Stimulated activated memory B cell treated with anti-CD40 and anti-IgM and Interleukin-4, amounts not matched to agents 10 μg/mL and 1 μg/mL and 100 μg/mL, for 72 hours (primary cell): Measurements from ENCODE around the gene POU2F1.
A peak's percentile ranks its signal among the peaks of the same experiment; 100 is the strongest.
"Not testable (repeated sequence)": the region's sequence is repeated elsewhere in the genome, so short reads cannot be mapped to it uniquely, and the experiment has no call there.

Experiments used
- ATAC-seq: fragments of 150-1000 bp; cut with Tn5 transposase; 2 replicates; pipeline ENCODE4 v1.10.0; 2021
- H3K27ac Mint-ChIP-seq: one replicate; pipeline ENCODE4 v1.8.0; 2022; ENCODE audit warnings: mild to moderate bottlenecking, mixed read lengths
- H3K27me3 Mint-ChIP-seq: one replicate; pipeline ENCODE4 v1.8.0; 2022; ENCODE audit warnings: mixed read lengths
- H3K36me3 Mint-ChIP-seq: one replicate; pipeline ENCODE4 v1.8.0; 2022; ENCODE audit warnings: mixed read lengths
- H3K4me1 Mint-ChIP-seq: one replicate; pipeline ENCODE4 v1.8.0; 2022; ENCODE audit warnings: mixed read lengths
- H3K4me3 Mint-ChIP-seq: one replicate; pipeline ENCODE4 v1.8.0; 2022; ENCODE audit warnings: mild to moderate bottlenecking, moderate library complexity, mixed read lengths
- H3K9me3 Mint-ChIP-seq: one replicate; pipeline ENCODE4 v1.8.0; 2022; ENCODE audit warnings: mixed read lengths

The POU2F1 gene

DNA sequence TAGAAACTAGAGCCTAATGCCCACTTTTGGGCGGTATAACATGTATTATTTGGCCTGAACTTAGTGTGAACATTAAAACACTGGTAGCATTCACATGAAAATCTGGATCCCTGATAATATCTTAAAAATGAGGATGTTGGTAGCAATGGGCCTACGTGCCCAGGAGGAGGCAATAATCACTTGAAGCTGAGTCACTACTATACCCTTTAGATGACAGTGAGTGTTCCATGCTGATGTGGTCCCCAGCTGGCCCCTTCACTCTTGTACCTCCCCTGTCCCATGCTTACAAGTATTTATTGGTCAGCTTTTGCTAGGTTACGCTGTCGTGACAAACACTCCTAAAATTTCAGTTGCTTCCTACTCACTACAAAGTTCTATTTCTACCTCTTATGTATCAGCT, 23.0 kb upstream of the POU2F1 start:
- Mint-ChIP-seq H3K36me3 (no peaks in the 10 kb centered on the region), H3K27ac (no peak overlapping the region), H3K27me3 (peaks cover 8% of the 10 kb centered on the region), H3K4me3 (no peak overlapping the region), H3K4me1 (no peaks in the 10 kb centered on the region), H3K9me3 (no peaks in the 10 kb centered on the region)
- no peak for ATAC-seq

DNA sequence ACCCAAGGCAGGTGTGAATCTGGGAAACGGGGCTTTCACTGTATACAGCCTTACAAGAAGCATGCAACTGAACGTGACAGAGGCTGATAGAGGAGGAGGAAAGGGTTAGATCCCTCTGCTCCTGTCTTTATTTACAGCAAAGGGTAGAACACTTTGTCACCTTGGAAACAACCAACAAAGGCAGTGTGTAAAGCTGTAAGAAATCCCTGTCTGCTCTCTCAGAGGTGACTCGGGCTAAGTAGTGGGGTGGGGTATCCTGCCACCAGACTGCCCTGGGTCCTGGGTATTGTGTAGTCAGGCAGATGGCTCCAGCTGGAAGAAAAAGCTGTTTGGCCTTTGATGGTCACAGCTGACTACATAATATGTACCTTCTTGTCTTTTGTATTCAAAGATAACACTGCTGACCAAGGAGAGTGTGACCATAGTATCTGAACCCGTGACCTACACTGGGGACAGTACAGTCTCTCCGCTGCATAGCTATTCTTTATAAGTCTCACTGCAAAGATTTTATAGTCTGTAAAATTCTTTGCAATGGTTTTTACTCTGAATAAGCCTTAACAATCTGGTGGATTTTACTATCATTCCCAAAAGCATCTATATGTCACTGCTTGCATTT, 22.1 kb upstream of the POU2F1 start:
- H3K4me3 Mint-ChIP-seq = no peak overlapping the region
- H3K27me3 Mint-ChIP-seq = peaks cover 8% of the 10 kb centered on the region
- H3K9me3 Mint-ChIP-seq = no peaks in the 10 kb centered on the region
- H3K36me3 Mint-ChIP-seq = no peaks in the 10 kb centered on the region
- no peak for ATAC-seq
- H3K4me1 Mint-ChIP-seq = no peaks in the 10 kb centered on the region
- no peak overlapping the region for H3K27ac Mint-ChIP-seq

DNA sequence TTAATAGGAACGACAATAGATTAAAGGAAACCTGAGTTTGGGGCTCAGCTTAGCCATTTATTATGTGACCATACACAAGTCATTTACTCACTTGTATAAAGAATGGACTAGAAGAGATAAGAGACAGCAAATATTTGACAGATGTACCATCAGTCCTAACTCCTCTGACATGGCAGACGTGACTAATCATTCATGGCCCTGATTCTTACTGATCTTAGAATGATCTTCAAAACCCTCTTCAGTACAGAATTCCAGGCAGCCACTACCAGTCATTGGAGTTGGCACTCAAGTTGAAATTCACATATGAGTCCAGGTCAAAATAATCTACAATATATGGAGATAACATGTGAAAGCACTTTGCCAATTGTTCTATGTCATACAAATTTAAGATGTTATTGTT, 21.0 kb upstream of the POU2F1 start:
- Mint-ChIP-seq H3K9me3 (peaks cover 1% of the 10 kb centered on the region), H3K27ac (no peak overlapping the region), H3K36me3 (no peaks in the 10 kb centered on the region), H3K4me1 (no peaks in the 10 kb centered on the region), H3K27me3 (peaks cover 8% of the 10 kb centered on the region), H3K4me3 (no peak overlapping the region)
- no peak for ATAC-seq

DNA sequence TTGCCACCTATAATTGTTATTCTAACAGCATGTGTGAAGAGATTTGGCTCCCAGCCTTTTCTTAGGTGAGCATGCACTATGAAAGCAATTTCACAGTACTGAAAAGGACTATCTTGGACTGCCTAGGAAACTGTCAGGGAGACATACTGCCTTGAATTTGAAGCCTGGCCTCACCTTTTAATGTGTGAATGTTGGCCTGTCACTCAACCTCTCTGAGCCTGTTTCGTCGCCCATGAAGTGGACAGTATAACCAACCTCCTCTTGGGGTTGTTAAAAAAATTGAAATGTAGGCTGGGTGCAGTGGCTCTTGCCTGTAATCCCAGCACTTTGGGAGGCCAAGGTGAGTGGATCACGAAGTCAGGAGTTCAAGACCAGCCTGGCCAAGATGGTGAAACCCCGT, 20.4 kb upstream of the POU2F1 start:
- H3K4me1 Mint-ChIP-seq = no peaks in the 10 kb centered on the region
- no peaks in the 10 kb centered on the region for H3K36me3 Mint-ChIP-seq
- H3K27me3 Mint-ChIP-seq = peaks cover 8% of the 10 kb centered on the region
- H3K9me3 Mint-ChIP-seq = peaks cover 2% of the 10 kb centered on the region
- no peak overlapping the region for H3K27ac Mint-ChIP-seq
- ATAC-seq = no peak
- H3K4me3 Mint-ChIP-seq = no peak overlapping the region

DNA sequence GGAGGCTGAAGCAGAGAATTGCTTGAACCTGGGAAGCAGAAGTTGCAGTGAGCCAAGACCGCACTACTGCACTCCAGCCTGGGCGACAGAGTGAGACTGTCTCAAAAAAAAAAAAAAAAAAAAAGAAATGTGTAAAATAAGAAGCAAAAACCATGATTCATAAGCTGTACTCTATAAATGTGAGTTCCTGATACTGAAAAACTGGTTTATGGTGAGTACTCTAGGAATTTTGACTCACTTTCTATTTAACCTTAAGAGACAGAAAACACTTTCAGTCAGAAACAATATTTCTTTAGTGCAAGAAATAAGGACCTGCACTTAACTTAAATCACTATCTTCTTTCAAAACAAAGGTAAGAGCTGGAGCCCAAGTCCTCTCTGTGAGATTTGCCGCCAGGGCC, 19.9 kb upstream of the POU2F1 start:
- H3K36me3 Mint-ChIP-seq = no peaks in the 10 kb centered on the region

DNA sequence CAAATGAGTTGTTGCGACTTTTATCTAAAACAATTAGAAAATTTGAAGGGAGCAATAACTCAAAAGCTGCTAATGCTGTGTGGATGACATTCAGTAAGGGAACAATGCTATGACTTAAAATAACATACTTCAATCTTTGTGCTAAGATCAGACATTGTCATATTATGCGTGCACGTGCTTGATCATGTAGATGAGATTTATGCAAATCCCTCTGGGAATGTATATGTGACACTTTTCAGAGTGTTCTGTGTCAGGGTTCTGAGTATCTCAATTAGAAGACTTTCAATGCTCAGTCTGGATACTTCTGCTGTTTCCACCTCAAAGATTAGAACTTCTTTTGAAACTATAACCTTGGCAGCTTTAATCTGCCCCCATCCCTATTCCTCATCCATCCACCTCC, 18.6 kb upstream of the POU2F1 start:
- Mint-ChIP-seq H3K4me1 (no peaks in the 10 kb centered on the region), H3K4me3 (no peak overlapping the region), H3K9me3 (peaks cover 5% of the 10 kb centered on the region), H3K36me3 (no peaks in the 10 kb centered on the region), H3K27ac (no peak overlapping the region), H3K27me3 (peaks cover 8% of the 10 kb centered on the region)
- ATAC-seq = no peak

More for the DNA sequence above, 19.9 kb upstream of the POU2F1 start:
- no peak overlapping the region for H3K4me3 Mint-ChIP-seq
- no peaks in the 10 kb centered on the region for H3K4me1 Mint-ChIP-seq
- H3K27me3 Mint-ChIP-seq = peaks cover 8% of the 10 kb centered on the region
- peaks cover 2% of the 10 kb centered on the region for H3K9me3 Mint-ChIP-seq
- H3K27ac Mint-ChIP-seq = no peak overlapping the region
- no peak for ATAC-seq

DNA sequence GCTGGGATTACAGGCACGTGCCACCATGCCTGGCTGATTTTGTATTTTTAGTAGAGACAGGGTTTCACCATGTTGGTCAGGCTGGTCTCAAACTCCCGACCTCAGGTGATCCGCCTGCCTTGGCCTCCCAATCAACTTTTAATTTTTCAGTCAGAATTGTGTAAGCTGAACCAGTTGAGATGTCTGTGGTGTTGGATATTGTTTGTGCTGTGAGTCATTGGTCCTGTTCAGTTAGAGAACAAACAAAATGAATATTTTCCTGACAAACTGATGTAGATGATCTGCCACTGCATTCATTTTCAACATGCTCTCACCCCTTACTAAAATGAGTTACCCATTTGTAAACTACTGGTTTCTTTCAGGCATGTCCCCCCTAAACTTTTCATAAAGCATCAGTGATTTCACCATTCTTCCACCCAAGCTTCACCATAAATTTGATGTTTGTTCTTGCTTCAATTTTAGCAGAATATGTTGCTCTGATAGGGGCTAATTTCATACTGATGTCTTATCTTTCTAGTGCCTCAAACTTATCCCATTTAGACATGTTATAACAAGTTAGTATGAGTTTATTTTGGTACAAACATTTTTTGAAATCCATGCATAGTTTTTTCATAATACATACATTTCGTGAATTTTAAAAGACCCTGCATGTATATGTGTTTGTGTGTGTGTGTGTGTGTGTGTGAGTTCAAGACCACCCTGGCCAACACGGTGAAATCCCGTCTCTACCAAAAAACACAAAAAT, 15.2 kb upstream of the POU2F1 start:
- H3K4me3 Mint-ChIP-seq, H3K36me3 Mint-ChIP-seq, H3K4me1 Mint-ChIP-seq, H3K27ac Mint-ChIP-seq, H3K27me3 Mint-ChIP-seq, ATAC-seq: not testable (repeated sequence)
- peaks cover 17% of the 10 kb centered on the region for H3K9me3 Mint-ChIP-seq

DNA sequence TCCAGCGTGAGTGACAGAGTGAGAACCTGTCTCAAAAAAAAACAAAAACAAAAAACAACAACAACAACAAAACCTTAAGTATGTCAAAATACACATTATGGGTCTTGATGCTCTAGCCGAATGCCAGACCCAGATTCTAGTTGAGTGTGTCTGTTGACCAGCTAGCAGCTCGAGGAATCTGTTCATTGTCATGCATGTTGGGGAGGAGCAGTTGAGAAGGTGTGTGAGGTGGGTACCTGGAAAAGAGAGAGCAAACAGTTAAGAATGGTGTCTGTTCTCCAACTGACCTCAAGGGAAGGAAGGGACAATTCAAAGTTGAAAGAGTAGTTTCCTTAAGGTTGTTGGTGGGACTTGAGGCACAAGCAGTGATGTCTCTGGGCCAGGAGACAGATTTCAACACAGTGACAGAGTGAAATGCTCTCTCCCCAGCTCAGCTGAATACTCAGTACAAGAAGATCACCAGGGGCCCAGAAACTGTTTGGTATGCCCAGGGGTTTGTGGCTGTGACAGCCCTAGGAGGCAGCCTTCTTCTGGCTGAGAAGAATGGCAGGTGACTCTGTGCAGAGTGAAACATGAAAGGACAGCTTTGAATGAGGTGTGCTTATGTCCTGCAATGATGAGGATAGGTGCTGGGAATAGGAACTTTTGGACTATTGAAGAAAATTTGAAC, 14.4 kb upstream of the POU2F1 start:
- Mint-ChIP-seq H3K36me3 (no peaks in the 10 kb centered on the region), H3K4me3 (no peak overlapping the region), H3K4me1 (no peaks in the 10 kb centered on the region), H3K27ac (no peak overlapping the region), H3K9me3 (peaks cover 17% of the 10 kb centered on the region), H3K27me3 (peaks cover 1% of the 10 kb centered on the region)
- ATAC-seq = no peak

DNA sequence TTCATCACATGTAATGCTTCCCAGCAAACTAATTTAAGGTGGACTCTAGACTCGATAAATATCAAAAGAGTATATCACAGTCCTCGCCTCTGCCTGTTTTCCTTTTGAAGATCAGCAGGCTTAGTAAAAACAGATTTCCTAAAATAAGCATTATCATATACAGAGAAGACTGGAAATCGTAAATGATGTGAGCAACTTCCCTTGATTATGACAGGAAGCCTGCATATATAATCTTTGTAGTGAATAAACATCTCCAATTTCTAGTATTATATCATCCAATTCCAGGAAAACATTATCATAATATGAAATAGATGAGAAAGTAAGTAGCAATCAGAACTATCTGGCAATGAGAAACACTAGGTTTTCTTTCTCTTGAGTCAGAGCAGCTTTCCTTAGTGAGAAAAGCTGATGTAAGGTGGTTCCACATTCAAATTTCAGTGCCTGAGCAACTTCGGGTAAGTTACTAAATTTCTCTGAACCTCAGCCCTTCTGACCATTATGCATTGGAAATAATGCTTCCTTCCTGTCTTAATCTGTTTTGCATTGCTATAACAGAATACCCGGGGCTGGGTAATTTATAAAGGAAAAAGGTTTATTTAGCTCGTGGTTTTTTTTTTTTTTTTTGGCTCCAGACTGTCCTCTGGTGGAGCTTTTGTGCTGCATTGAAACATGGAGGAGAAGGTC, 12.6 kb upstream of the POU2F1 start:
- Mint-ChIP-seq H3K9me3 (peaks cover 17% of the 10 kb centered on the region), H3K4me3 (no peak overlapping the region), H3K36me3 (no peaks in the 10 kb centered on the region), H3K27me3 (no peaks in the 10 kb centered on the region), H3K4me1 (no peaks in the 10 kb centered on the region), H3K27ac (no peak overlapping the region)
- no peak for ATAC-seq

DNA sequence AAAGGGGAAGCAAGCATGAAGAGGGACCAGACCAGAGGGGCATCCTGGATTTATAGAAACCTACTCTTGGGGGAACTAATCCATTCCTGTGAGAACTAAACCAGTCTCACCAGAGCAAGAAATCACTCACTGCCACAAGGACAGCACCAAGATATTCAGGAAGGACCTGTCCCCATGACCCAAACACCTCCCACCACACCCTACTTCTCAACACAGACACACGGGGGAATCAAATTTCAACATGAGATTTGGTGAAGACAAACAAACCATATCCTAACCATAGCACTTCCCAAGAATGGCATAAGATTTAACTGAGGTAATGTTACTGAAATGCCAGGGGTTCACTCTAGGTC, 12.1 kb upstream of the POU2F1 start:
- Mint-ChIP-seq H3K36me3 (no peaks in the 10 kb centered on the region), H3K27me3 (no peaks in the 10 kb centered on the region), H3K4me1 (no peaks in the 10 kb centered on the region), H3K9me3 (peaks cover 17% of the 10 kb centered on the region), H3K4me3 (no peak overlapping the region), H3K27ac (no peak overlapping the region)
- ATAC-seq = no peak

DNA sequence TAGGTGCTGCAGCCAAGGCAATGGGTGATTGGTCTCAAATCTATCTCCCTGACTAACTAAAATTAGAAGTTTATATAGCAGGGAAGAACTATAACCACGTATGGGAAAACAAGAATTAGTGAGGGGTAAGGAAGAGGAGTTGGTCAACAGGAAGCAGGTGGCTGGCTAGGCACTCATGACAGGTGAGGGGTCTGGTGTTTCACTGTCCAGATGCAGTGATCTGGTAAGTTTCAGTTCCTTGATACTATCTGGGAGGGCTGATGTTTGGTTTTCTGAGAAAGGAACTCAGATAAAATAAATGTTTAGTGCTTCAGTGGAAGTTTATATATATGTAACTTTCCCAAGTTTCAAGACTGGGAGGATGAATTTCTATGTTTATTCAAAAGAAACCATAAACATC, 11.6 kb upstream of the POU2F1 start:
- Mint-ChIP-seq H3K4me1 (no peaks in the 10 kb centered on the region), H3K4me3 (no peak overlapping the region), H3K27me3 (no peaks in the 10 kb centered on the region), H3K9me3 (peaks cover 17% of the 10 kb centered on the region), H3K36me3 (no peaks in the 10 kb centered on the region), H3K27ac (no peak overlapping the region)
- no peak for ATAC-seq

DNA sequence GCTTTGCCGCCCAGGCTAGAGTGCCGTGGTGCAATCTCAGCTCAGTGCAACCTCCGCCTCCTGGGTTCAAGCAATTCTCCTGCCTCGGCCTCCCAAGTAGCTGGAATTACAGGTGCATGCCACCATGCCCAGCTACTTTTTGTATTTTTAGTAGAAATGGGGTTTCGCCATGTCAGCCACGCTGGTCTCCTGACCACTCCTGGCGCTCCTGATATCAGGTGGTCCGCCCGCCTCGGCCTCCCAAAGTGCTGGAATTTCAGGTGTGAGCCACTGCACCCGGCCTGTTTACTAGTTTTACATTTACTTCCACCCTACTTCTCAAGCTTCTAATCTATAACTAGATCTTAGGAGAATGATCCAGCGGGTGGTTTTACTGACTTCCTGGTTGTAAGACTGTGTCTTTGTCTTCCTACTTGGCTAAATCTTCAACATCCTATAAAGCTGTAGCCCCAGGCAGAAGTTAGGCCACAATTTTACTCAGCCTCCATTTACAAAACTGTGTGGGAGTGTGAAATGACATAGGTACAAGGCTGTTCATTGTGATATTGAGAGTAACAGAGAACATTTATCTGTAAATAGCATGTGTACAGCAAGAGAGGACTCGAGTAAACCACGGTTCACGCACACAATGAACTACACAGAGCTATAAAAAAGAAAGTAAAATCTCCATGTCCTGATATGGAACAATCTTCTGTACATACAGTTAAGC, 9.6 kb upstream of the POU2F1 start:
- Mint-ChIP-seq H3K27me3 (no peaks in the 10 kb centered on the region), H3K4me1 (no peaks in the 10 kb centered on the region), H3K36me3 (no peaks in the 10 kb centered on the region), H3K27ac (no peak overlapping the region), H3K4me3 (no peak overlapping the region), H3K9me3 (peaks cover 14% of the 10 kb centered on the region)
- ATAC-seq = no peak

DNA sequence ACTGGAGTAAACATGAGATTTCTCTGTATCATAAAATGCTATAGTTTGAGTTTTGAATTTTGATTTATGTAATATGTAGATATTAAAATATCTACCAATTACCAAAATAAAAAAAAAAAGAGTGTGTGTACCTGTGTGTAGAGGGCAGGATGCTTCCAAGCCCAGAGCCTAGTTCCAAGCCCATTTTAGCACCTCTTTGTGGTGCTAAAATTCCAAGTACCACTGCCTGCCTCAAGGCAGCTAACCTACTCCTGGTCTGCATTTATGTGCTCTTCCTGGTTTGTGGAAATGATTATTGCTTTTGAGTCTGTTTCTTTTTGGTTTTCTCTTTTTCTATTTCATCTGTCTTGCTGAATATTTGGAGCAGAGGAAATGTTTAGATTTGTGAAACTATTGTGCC, 8.7 kb upstream of the POU2F1 start:
- Mint-ChIP-seq H3K9me3 (peaks cover 15% of the 10 kb centered on the region), H3K4me1 (no peaks in the 10 kb centered on the region), H3K36me3 (no peaks in the 10 kb centered on the region), H3K27me3 (no peaks in the 10 kb centered on the region), H3K4me3 (no peak overlapping the region), H3K27ac (no peak overlapping the region)
- no peak for ATAC-seq

DNA sequence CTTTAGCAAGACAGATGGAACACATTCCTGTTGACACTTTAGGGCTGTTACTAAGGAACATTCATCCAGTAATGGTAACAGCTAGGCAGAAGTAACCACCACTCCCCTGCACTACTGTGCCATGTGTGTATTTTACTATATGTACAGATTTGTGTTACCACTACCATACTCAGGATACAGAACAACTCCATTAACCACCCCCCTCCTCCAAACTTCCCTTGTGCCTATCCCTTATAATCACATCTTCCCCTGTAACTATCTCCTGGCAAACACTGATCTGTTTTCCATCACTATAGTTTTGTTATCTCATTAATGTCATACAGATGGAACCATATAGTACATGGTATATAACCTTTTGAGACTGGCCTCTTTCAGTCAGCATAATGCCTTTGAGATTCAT, 3.9 kb upstream of the POU2F1 start:
- Mint-ChIP-seq H3K4me1 (peaks cover 9% of the 10 kb centered on the region), H3K4me3 (no peak overlapping the region), H3K27me3 (no peaks in the 10 kb centered on the region), H3K27ac (no peak overlapping the region), H3K9me3 (peaks cover 3% of the 10 kb centered on the region), H3K36me3 (no peaks in the 10 kb centered on the region)
- no peak for ATAC-seq

DNA sequence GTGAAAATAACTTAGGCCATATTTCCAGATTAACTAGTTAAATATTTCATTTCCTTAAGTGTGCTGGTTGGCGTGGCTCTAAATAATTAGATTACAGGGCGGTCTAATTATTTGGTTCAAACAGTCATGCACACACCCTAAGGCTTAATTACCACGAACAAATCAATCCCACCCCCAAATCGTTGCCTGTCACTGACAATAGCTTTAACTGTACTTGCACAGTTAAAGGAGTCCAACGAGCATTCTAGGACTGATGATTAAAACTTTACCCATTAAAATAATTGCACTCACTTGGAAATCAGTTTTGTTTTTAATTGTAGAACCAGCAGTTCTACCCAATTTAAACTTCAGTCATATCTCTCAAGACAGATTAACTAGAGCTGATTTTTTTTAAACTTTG, 1.5 kb upstream of the POU2F1 start:
- Mint-ChIP-seq H3K4me1 (peaks cover 28% of the 10 kb centered on the region), H3K9me3 (peaks cover 3% of the 10 kb centered on the region), H3K36me3 (no peaks in the 10 kb centered on the region), H3K27me3 (no peaks in the 10 kb centered on the region), H3K27ac (peak overlapping the region; percentile 92), H3K4me3 (peak overlapping the region; percentile 97)
- no peak for ATAC-seq
